ENCODE data around the gene MIS12. TPM values are rescaled to one million over a fixed set of nuclear protein-coding genes. Genes with fewer than 3 reads are reported as not detected.
A peak's percentile ranks its signal among the peaks of the same experiment; 100 is the strongest.

The MIS12 gene
- total and polyA plus RNA-seq, 7 donors, result 3.6 to 16.6 (median 12.0) TPM

GRCh38 chr17:5508810-5509209, 22.4 kb downstream of the MIS12 start:
- no peak overlapping the region for H3K4me3 ChIP-seq
- no peak for DNase-seq
- peaks cover 0 to 4% (median 0%) of the 10 kb centered on the region in 4 donors for H3K4me1 ChIP-seq
- H3K36me3 ChIP-seq, result no peaks in the 10 kb centered on the region
- H3K27ac ChIP-seq, result no peak overlapping the region
- intact Hi-C loops (cut with DNase I), result no loop called here
- H3K27me3 ChIP-seq, result no peaks in the 10 kb centered on the region
- no peak for TF ChIP-seq POLR2AphosphoS5 (IDR thresholded peaks at IDR 0.05)
- no peak for TF ChIP-seq EP300 (IDR thresholded peaks at IDR 0.05)
- TF ChIP-seq POLR2A (IDR thresholded peaks at IDR 0.05), result no peak
- TF ChIP-seq CTCF (IDR thresholded peaks at IDR 0.05), result no peak
- 26 to 48% methylated on average over 4 of the region's 4 CpGs for WGBS, 2 donors
- no peaks in the 10 kb centered on the region for H3K9me3 ChIP-seq

GRCh38 chr17:5509482-5509881, 23.1 kb downstream of the MIS12 start:
- Histone ChIP-seq H3K4me1 (peaks cover 0 to 4% (median 0%) of the 10 kb centered on the region in 4 donors), H3K27ac (no peak overlapping the region), H3K27me3 (no peaks in the 10 kb centered on the region), H3K9me3 (no peaks in the 10 kb centered on the region), H3K4me3 (no peak overlapping the region), H3K36me3 (peaks cover 0 to 4% (median 0%) of the 10 kb centered on the region in 4 donors)
- intact Hi-C loops (cut with DNase I), result no loop called here
- no peak for DNase-seq
- 80 to 82% methylated on average over 8 of the region's 8 CpGs for WGBS, 2 donors
- no peak for TF ChIP-seq POLR2AphosphoS5 (IDR thresholded peaks at IDR 0.05)
- no peak for TF ChIP-seq CTCF (IDR thresholded peaks at IDR 0.05)

- intact Hi-C loops (cut with DNase I), result no loop called here
- H3K27ac ChIP-seq, result peak overlapping the region in 2 of 4 donors; percentile 69 to 73
- H3K36me3 ChIP-seq, result peaks cover 0 to 16% (median 0%) of the 10 kb centered on the region in 4 donors
- peak overlapping the region in 1 of 4 donors; percentile 28 for H3K4me3 ChIP-seq
- 83 to 86% methylated on average over 8 of the region's 8 CpGs for WGBS, 2 donors
- H3K4me1 ChIP-seq, result peaks cover 0 to 1% (median 0%) of the 10 kb centered on the region in 4 donors
- no peak for TF ChIP-seq POLR2A (IDR thresholded peaks at IDR 0.05)
- no peak for TF ChIP-seq CTCF (IDR thresholded peaks at IDR 0.05)
- TF ChIP-seq EP300 (IDR thresholded peaks at IDR 0.05), result no peak
- TF ChIP-seq POLR2AphosphoS5 (IDR thresholded peaks at IDR 0.05), result peak in 1 of 4 donors; percentile 8
- H3K9me3 ChIP-seq, result no peaks in the 10 kb centered on the region
- no peak for DNase-seq
- H3K27me3 ChIP-seq, result no peaks in the 10 kb centered on the region
These were observed 24.4 kb downstream of the MIS12 start for GRCh38 chr17:5510771-5511170.

GRCh38 chr17:5511401-5512225, 25.2 kb downstream of the MIS12 start:
- Histone ChIP-seq H3K9me3 (no peaks in the 10 kb centered on the region), H3K4me1 (peaks cover 0 to 10% (median 0%) of the 10 kb centered on the region in 4 donors), H3K27me3 (no peaks in the 10 kb centered on the region), H3K27ac (peak overlapping the region in 2 of 4 donors; percentile 69 to 73), H3K36me3 (peaks cover 0 to 18% (median 0%) of the 10 kb centered on the region in 4 donors), H3K4me3 (peak overlapping the region in 2 of 4 donors; percentile 23 to 28)
- DNase-seq, result peak; percentile 70
- WGBS, 2 donors, result 69 to 73% methylated on average over 17 of the region's 17 CpGs
- peak in 1 of 4 donors; percentile 49 for TF ChIP-seq EP300 (IDR thresholded peaks at IDR 0.05)
- TF ChIP-seq POLR2A (IDR thresholded peaks at IDR 0.05), result no peak
- no peak for TF ChIP-seq CTCF (IDR thresholded peaks at IDR 0.05)
- TF ChIP-seq POLR2AphosphoS5 (IDR thresholded peaks at IDR 0.05), result peak in 2 of 4 donors; percentile 64 to 76
- intact Hi-C loops (cut with DNase I), result no loop called here

All from sigmoid colon (tissue), 7 donors.